Measurements from ENCODE around the gene XPOT. TPM values are rescaled to one million over a fixed set of nuclear protein-coding genes. Genes with fewer than 3 reads are reported as not detected.
"Not testable (repeated sequence)": the region's sequence is repeated elsewhere in the genome, so short reads cannot be mapped to it uniquely, and the experiment has no call there.

The XPOT gene
- polyA plus RNA-seq (2011; rRNA removed): 127 and 183 TPM in 2 replicates
- polyA minus RNA-seq (2011; rRNA and poly(A)+ RNA removed): 68.1 and 123 TPM in 2 replicates

- CTCF ChIA-PET: interaction anchor here (0.6 to 0.9 kb wide), 2 partner anchors 19 to 560 kb away, joined by 3 read pairs; no protein-coding TSS in a partner anchor
- TF ChIP-seq CTCF (IDR thresholded peaks at IDR 0.05; ENCODE audit: low read depth, low read length): no peak
- H3K27ac ChIP-seq (ENCODE audit: low read depth, low read length): peak within 1 kb of the TSS; percentile 100
- peaks cover 12% of the 10 kb centered on the region; the same call in 1 of the 2 replicates for H3K9me3 ChIP-seq (ENCODE audit: control insufficient read depth, insufficient read depth, low read length)
- peak within 1 kb of the TSS; percentile 97 for H3K4me3 ChIP-seq (ENCODE audit: low read depth, low read length)
- no peaks in the 10 kb centered on the region for H3K27me3 ChIP-seq (ENCODE audit: control insufficient read depth, insufficient read depth, low read length)
- peak; percentile 95 for DNase-seq (ENCODE audit: low read depth, low spot score)
- POLR2A ChIA-PET: interaction anchor here (0.6 to 1.6 kb wide), 5 partner anchors 13 to 582 kb away, joined by 3 to 8 read pairs (median 5); partner anchors contain the start of gene C12orf56
Observed at GRCh38 chr12:64403707-64404469, at the start of gene XPOT. Gene XPOT, plus strand, starts transcription at chr12:64404392. Its CDS starts 5,644 bp downstream, at chr12:64410036.

- CTCF ChIA-PET; DNase-seq (ENCODE audit: low read depth, low spot score); H3K27me3 ChIP-seq (ENCODE audit: control insufficient read depth, insufficient read depth, low read length); H3K9me3 ChIP-seq (ENCODE audit: control insufficient read depth, insufficient read depth, low read length); POLR2A ChIA-PET; H3K27ac ChIP-seq (ENCODE audit: low read depth, low read length); H3K4me3 ChIP-seq (ENCODE audit: low read depth, low read length): not testable (repeated sequence)
Observed at GRCh38 chr12:64356209-64356608, 48.0 kb upstream of the XPOT start.

GRCh38 chr12:64361173-64361572 is 43.0 kb upstream of the XPOT start:
- POLR2A ChIA-PET; DNase-seq (ENCODE audit: low read depth, low spot score); H3K4me3 ChIP-seq (ENCODE audit: low read depth, low read length); CTCF ChIA-PET; H3K9me3 ChIP-seq (ENCODE audit: control insufficient read depth, insufficient read depth, low read length); H3K27ac ChIP-seq (ENCODE audit: low read depth, low read length); H3K27me3 ChIP-seq (ENCODE audit: control insufficient read depth, insufficient read depth, low read length): not testable (repeated sequence)

GRCh38 chr12:64362721-64363305 is 41.4 kb upstream of the XPOT start:
- H3K27me3 ChIP-seq (ENCODE audit: control insufficient read depth, insufficient read depth, low read length): no peaks in the 10 kb centered on the region
- no peak for DNase-seq (ENCODE audit: low read depth, low spot score)
- no peak for TF ChIP-seq CTCF (IDR thresholded peaks at IDR 0.05; ENCODE audit: low read depth, low read length)
- CTCF ChIA-PET: no interaction called here
- no peak overlapping the region for H3K27ac ChIP-seq (ENCODE audit: low read depth, low read length)
- H3K4me3 ChIP-seq (ENCODE audit: low read depth, low read length): no peak overlapping the region
- H3K9me3 ChIP-seq (ENCODE audit: control insufficient read depth, insufficient read depth, low read length): no peaks in the 10 kb centered on the region
- POLR2A ChIA-PET: no interaction called here

- CTCF ChIA-PET: no interaction called here
Observed at GRCh38 chr12:64383675-64384074, 20.5 kb upstream of the XPOT start.

More at GRCh38 chr12:64383675-64384074, 20.5 kb upstream of the XPOT start:
- Histone ChIP-seq H3K27ac (ENCODE audit: low read depth, low read length) (no peak overlapping the region), H3K9me3 (ENCODE audit: control insufficient read depth, insufficient read depth, low read length) (peaks cover 9% of the 10 kb centered on the region; the same call in 1 of the 2 replicates), H3K4me3 (ENCODE audit: low read depth, low read length) (no peak overlapping the region), H3K27me3 (ENCODE audit: control insufficient read depth, insufficient read depth, low read length) (no peaks in the 10 kb centered on the region)
- POLR2A ChIA-PET: interaction anchor here (0.6 kb wide), 1 partner anchor 1491 kb away, joined by 3 read pairs; no protein-coding TSS in a partner anchor
- no peak for TF ChIP-seq CTCF (IDR thresholded peaks at IDR 0.05; ENCODE audit: low read depth, low read length)
- no peak for DNase-seq (ENCODE audit: low read depth, low spot score)

Data from AG04450 (cell line).